Measurements from ENCODE around the gene CA12.
"Not testable (repeated sequence)": the region's sequence is repeated elsewhere in the genome, so short reads cannot be mapped to it uniquely, and the experiment has no call there.

The CA12 gene

DNA sequence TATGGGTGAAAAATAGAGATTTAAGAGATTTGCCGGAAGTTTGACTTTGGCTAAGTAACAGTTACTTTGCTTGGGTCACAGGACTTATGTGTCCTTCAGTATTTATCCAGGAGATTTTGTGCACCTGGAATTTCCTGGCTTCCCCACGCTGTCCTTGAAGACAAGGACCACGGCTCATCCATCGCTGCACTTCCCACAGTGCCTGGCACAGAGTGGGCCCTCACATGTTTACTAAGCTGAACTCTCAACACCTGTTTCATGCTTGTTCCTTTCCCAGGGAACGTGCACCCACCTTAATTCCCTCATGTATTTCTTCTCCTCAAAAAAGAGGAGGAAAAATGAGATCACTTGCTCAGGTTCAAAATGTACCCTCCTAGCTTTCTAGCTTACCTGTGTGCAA, 32.0 kb downstream of the CA12 start:
- Histone ChIP-seq H3K9me3 (ENCODE audit: control insufficient read depth in 1 of 2, low read length in 2 of 2) (no peaks in the 10 kb centered on the region), H3K9ac (ENCODE audit: low read depth in 1 of 2, low read length in 2 of 2) (no peak overlapping the region), H3K36me3 (ENCODE audit: control insufficient read depth in 1 of 2, insufficient read depth in 2 of 2, low read length in 2 of 2) (no peaks in the 10 kb centered on the region), H3K27me3 (ENCODE audit: control insufficient read depth in 1 of 2, insufficient read depth in 2 of 2, low read length in 2 of 2) (no peaks in the 10 kb centered on the region), H3K4me1 (ENCODE audit: control insufficient read depth in 1 of 2, insufficient read depth in 2 of 2, low read length in 2 of 2) (peaks cover 6 to 15% of the 10 kb centered on the region in 2 donors), H3K4me3 (ENCODE audit: low read depth in 1 of 2, low read length in 2 of 2) (no peak overlapping the region), H3K27ac (ENCODE audit: low read depth, low read length) (no peak overlapping the region)

DNA sequence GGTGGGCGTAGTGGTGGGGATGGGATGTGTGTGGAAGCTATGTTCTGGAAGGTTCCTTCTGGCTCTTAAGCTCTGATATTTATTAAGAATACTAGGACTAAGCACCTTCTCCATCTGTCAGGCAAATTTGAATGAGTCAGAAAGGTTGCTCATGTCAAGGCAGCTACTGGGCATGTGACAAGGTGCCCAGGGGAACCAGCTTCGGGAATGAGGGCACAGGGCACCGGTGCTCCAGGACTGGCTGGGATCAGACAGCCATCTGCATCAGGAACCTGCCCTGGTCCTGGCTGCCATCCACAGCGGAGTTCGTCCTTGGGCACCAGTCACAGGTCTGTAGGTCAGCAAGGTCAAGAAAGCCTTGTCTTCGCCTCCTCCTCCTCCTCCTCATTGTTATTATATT, 32.5 kb downstream of the CA12 start:
- Histone ChIP-seq H3K36me3 (ENCODE audit: control insufficient read depth in 1 of 2, insufficient read depth in 2 of 2, low read length in 2 of 2) (no peaks in the 10 kb centered on the region), H3K27me3 (ENCODE audit: control insufficient read depth in 1 of 2, insufficient read depth in 2 of 2, low read length in 2 of 2) (no peaks in the 10 kb centered on the region), H3K27ac (ENCODE audit: low read depth, low read length) (no peak overlapping the region), H3K4me1 (ENCODE audit: control insufficient read depth in 1 of 2, insufficient read depth in 2 of 2, low read length in 2 of 2) (peaks cover 6 to 10% of the 10 kb centered on the region in 2 donors), H3K9ac (ENCODE audit: low read depth in 1 of 2, low read length in 2 of 2) (no peak overlapping the region), H3K4me3 (ENCODE audit: low read depth in 1 of 2, low read length in 2 of 2) (no peak overlapping the region), H3K9me3 (ENCODE audit: control insufficient read depth in 1 of 2, low read length in 2 of 2) (no peaks in the 10 kb centered on the region)

DNA sequence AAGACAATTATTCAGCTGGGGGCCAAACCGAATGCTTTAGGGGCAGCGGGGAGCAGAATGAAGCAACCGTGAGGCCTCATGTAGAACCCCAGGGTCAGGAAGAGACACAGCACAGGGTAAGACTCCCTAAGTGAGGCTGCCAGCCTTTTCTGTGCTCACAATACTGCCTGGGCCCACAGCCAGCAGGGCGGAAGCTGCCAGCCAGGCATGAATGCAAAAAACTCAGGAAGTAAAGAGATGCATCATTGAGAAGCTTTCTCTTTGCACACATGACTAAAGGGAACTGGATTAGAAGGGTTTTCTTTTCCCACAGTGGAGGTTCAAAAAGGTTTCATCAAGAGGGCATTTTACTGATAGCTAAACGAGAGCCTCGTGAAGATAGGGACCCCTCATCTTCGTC, 33.3 kb downstream of the CA12 start:
- H3K27me3 ChIP-seq (ENCODE audit: control insufficient read depth in 1 of 2, insufficient read depth in 2 of 2, low read length in 2 of 2), result no peaks in the 10 kb centered on the region
- no peak overlapping the region for H3K27ac ChIP-seq (ENCODE audit: low read depth, low read length)
- H3K9me3 ChIP-seq (ENCODE audit: control insufficient read depth in 1 of 2, low read length in 2 of 2), result no peaks in the 10 kb centered on the region
- H3K9ac ChIP-seq (ENCODE audit: low read depth in 1 of 2, low read length in 2 of 2), result no peak overlapping the region
- H3K4me1 ChIP-seq (ENCODE audit: control insufficient read depth in 1 of 2, insufficient read depth in 2 of 2, low read length in 2 of 2), result peaks cover 0 to 3% of the 10 kb centered on the region in 2 donors
- H3K4me3 ChIP-seq (ENCODE audit: low read depth in 1 of 2, low read length in 2 of 2), result no peak overlapping the region
- H3K36me3 ChIP-seq (ENCODE audit: control insufficient read depth in 1 of 2, insufficient read depth in 2 of 2, low read length in 2 of 2), result no peaks in the 10 kb centered on the region

DNA sequence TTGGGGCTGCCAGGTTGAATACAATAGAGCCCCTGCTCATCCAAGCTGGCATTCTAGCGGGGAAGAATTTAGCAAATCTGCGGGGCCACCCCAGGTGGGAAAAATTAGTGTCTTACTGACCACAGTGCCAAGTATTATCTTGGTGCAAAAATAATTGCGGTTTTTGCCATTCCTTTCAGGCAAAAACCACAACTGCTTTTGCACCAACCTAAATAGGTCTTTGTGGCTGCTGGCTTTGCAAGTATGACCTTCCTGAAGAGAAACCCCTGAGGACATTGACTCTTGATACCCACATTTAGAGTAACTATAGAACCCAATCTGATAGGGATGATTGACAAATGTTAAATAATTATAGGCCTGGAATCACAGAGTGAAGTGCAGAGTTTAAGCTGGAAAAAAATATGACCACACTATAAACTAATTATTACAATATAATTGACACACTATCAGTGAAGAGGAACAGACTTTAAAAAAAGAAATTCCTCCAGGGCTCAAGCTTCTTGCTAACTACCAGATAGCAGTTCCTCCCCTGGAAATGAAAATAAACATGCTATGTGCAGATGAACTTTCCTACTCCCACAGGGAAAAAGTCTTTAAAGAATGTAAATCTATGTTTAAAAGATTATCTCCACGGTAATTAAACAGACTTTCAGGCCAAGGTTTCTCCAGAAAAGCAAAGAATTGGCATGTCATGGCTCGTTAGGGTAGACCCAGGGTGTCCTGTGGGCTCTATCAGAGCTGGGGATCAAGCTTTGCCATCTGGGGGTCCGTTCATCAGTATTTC, 34.4 kb downstream of the CA12 start:
- no peaks in the 10 kb centered on the region for H3K36me3 ChIP-seq (ENCODE audit: control insufficient read depth in 1 of 2, insufficient read depth in 2 of 2, low read length in 2 of 2)
- peaks cover 0 to 2% of the 10 kb centered on the region in 2 donors for H3K4me1 ChIP-seq (ENCODE audit: control insufficient read depth in 1 of 2, insufficient read depth in 2 of 2, low read length in 2 of 2)
- H3K4me3 ChIP-seq (ENCODE audit: low read depth in 1 of 2, low read length in 2 of 2), result no peak overlapping the region
- no peak overlapping the region for H3K9ac ChIP-seq (ENCODE audit: low read depth in 1 of 2, low read length in 2 of 2)
- H3K27me3 ChIP-seq (ENCODE audit: control insufficient read depth in 1 of 2, insufficient read depth in 2 of 2, low read length in 2 of 2), result no peaks in the 10 kb centered on the region
- H3K27ac ChIP-seq (ENCODE audit: low read depth, low read length), result no peak overlapping the region
- no peaks in the 10 kb centered on the region for H3K9me3 ChIP-seq (ENCODE audit: control insufficient read depth in 1 of 2, low read length in 2 of 2)

DNA sequence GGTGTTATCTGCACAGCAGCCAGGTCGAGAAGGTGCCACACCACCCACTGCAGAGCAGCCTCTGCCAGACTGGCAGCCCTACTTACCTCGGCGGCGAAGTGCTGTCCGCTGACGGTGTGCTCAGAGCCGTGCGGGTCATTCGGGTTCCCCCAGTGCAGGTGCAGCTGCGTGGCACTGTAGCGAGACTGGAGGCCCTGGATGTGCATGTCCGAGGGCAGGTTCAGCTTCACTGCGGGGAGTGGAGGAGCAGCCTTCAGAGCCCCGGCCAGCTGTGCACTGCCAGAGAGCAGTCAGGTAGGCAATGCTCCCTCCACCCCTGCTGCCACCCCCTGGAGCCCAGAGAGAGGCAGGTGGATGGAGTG, 36.3 kb downstream of the CA12 start:
- Histone ChIP-seq H3K9ac (ENCODE audit: low read depth in 1 of 2, low read length in 2 of 2) (no peak overlapping the region), H3K36me3 (ENCODE audit: control insufficient read depth in 1 of 2, insufficient read depth in 2 of 2, low read length in 2 of 2) (no peaks in the 10 kb centered on the region), H3K27ac (ENCODE audit: low read depth, low read length) (no peak overlapping the region), H3K4me1 (ENCODE audit: control insufficient read depth in 1 of 2, insufficient read depth in 2 of 2, low read length in 2 of 2) (peaks cover 0 to 2% of the 10 kb centered on the region in 2 donors), H3K4me3 (ENCODE audit: low read depth in 1 of 2, low read length in 2 of 2) (no peak overlapping the region), H3K27me3 (ENCODE audit: control insufficient read depth in 1 of 2, insufficient read depth in 2 of 2, low read length in 2 of 2) (no peaks in the 10 kb centered on the region), H3K9me3 (ENCODE audit: control insufficient read depth in 1 of 2, low read length in 2 of 2) (no peaks in the 10 kb centered on the region)

DNA sequence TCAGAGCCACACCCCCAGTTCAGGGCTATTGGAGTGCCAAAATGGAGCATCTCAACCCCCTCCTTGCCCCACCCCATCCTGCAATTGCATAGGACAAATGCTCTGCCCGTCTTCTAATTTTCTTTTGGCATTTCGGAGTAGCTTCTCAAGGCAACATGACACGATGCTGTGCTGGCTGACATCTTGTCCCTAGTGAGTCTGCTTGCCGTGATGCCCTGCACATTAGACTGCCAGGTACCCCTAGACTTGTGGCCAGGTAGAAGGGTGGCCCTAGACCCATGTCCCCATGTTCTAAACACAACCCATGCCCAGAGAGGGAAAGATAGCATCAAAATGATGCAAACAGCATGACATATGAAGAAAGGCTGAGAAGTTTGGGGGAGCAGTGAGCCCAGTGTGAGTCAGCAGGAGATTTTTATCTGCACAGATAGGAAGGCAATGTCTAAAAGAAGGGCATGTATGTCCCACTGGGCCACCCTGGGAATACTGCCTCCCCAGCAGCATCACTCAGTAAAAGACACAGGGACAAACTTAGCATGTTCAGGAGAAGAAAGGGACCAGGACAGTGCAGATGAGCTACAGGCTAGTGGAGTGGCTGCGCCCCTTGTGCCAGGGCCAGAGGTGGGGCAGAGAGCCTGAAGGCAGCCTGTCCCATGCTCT, 36.8 kb downstream of the CA12 start:
- H3K9me3 ChIP-seq (ENCODE audit: control insufficient read depth in 1 of 2, low read length in 2 of 2), result no peaks in the 10 kb centered on the region
- H3K27ac ChIP-seq (ENCODE audit: low read depth, low read length), result no peak overlapping the region

DNA sequence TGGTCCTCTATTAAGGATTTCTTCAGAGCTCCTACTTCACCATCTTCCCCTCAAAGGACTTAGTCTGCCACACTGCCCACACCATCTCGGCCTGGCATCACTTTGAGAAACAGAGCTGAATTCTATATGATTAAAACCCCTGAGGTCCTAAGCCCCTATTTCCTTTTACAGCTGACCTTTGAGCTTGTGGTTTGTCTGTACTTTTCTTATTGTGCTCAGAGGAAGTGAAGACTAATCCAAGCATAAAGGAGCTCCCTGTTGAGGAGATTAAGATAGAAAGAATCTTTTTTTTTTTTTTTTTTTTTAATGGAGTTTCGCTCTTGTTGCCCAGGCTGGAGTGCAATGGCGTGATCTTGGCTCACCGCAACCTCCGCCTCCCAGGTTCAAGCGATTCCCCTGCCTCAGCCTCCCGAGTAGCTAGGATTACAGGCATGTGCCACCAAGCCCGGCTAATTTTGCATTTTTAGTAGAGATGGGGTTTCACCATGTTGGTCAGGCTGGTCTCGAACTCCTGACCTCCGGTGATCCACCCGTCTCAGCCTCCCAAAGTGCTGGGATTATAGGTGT, 38.6 kb downstream of the CA12 start:
- not testable (repeated sequence) for H3K4me1 ChIP-seq (ENCODE audit: control insufficient read depth in 1 of 2, insufficient read depth in 2 of 2, low read length in 2 of 2); H3K9ac ChIP-seq (ENCODE audit: low read depth in 1 of 2, low read length in 2 of 2); H3K36me3 ChIP-seq (ENCODE audit: control insufficient read depth in 1 of 2, insufficient read depth in 2 of 2, low read length in 2 of 2); H3K9me3 ChIP-seq (ENCODE audit: control insufficient read depth in 1 of 2, low read length in 2 of 2); H3K27me3 ChIP-seq (ENCODE audit: control insufficient read depth in 1 of 2, insufficient read depth in 2 of 2, low read length in 2 of 2); H3K27ac ChIP-seq (ENCODE audit: low read depth, low read length); H3K4me3 ChIP-seq (ENCODE audit: low read depth in 1 of 2, low read length in 2 of 2)

More for the DNA sequence above, 36.8 kb downstream of the CA12 start:
- Histone ChIP-seq H3K4me1 (ENCODE audit: control insufficient read depth in 1 of 2, insufficient read depth in 2 of 2, low read length in 2 of 2) (peaks cover 0 to 2% of the 10 kb centered on the region in 2 donors), H3K27me3 (ENCODE audit: control insufficient read depth in 1 of 2, insufficient read depth in 2 of 2, low read length in 2 of 2) (no peaks in the 10 kb centered on the region), H3K36me3 (ENCODE audit: control insufficient read depth in 1 of 2, insufficient read depth in 2 of 2, low read length in 2 of 2) (no peaks in the 10 kb centered on the region), H3K4me3 (ENCODE audit: low read depth in 1 of 2, low read length in 2 of 2) (no peak overlapping the region), H3K9ac (ENCODE audit: low read depth in 1 of 2, low read length in 2 of 2) (no peak overlapping the region)

DNA sequence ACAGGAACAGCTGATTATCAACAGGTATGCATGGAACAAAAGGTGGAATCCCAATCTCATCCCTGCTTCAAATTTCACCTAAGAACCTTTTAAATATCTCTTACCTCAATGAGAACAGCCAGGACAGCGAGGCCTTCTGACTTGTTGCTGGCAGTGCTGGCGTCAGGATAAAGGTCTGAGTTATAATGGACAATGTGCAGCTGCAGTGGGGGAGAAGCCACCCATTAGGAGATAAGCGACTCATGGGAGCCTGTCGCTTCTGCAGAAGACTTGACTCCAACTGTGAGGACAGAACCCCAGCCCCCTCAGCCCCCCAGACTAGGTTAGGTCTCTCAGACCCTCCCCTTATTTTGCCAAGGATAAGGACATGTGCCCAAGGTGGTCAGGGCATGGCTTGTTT, 39.7 kb downstream of the CA12 start:
- H3K4me1 ChIP-seq (ENCODE audit: control insufficient read depth in 1 of 2, insufficient read depth in 2 of 2, low read length in 2 of 2), result no peaks in the 10 kb centered on the region
- no peaks in the 10 kb centered on the region for H3K9me3 ChIP-seq (ENCODE audit: control insufficient read depth in 1 of 2, low read length in 2 of 2)
- H3K27me3 ChIP-seq (ENCODE audit: control insufficient read depth in 1 of 2, insufficient read depth in 2 of 2, low read length in 2 of 2), result no peaks in the 10 kb centered on the region
- H3K27ac ChIP-seq (ENCODE audit: low read depth, low read length), result no peak overlapping the region
- no peaks in the 10 kb centered on the region for H3K36me3 ChIP-seq (ENCODE audit: control insufficient read depth in 1 of 2, insufficient read depth in 2 of 2, low read length in 2 of 2)
- no peak overlapping the region for H3K9ac ChIP-seq (ENCODE audit: low read depth in 1 of 2, low read length in 2 of 2)
- no peak overlapping the region for H3K4me3 ChIP-seq (ENCODE audit: low read depth in 1 of 2, low read length in 2 of 2)

DNA sequence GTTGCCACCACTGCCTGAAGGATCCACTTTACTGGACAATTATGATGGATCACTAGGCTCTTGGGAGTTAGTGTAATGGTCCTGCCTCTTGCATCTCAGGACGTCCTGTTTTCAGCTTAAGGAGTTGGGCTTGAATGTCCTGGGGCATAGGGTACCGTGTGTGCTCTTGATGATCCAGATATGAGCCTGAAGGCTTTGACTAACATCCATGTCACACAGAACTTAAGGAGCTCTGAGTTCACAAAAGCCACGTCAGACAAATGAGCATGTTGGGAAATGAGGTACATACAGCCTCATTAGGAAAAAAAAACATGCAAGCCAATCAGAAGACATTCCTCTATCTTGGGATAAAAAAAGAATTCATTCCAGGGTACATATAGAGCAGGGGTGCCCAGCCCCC, 40.8 kb downstream of the CA12 start:
- Histone ChIP-seq H3K36me3 (ENCODE audit: control insufficient read depth in 1 of 2, insufficient read depth in 2 of 2, low read length in 2 of 2) (no peaks in the 10 kb centered on the region), H3K27me3 (ENCODE audit: control insufficient read depth in 1 of 2, insufficient read depth in 2 of 2, low read length in 2 of 2) (no peaks in the 10 kb centered on the region), H3K4me1 (ENCODE audit: control insufficient read depth in 1 of 2, insufficient read depth in 2 of 2, low read length in 2 of 2) (no peaks in the 10 kb centered on the region), H3K4me3 (ENCODE audit: low read depth in 1 of 2, low read length in 2 of 2) (no peak overlapping the region), H3K27ac (ENCODE audit: low read depth, low read length) (no peak overlapping the region), H3K9ac (ENCODE audit: low read depth in 1 of 2, low read length in 2 of 2) (no peak overlapping the region), H3K9me3 (ENCODE audit: control insufficient read depth in 1 of 2, low read length in 2 of 2) (no peaks in the 10 kb centered on the region)

DNA sequence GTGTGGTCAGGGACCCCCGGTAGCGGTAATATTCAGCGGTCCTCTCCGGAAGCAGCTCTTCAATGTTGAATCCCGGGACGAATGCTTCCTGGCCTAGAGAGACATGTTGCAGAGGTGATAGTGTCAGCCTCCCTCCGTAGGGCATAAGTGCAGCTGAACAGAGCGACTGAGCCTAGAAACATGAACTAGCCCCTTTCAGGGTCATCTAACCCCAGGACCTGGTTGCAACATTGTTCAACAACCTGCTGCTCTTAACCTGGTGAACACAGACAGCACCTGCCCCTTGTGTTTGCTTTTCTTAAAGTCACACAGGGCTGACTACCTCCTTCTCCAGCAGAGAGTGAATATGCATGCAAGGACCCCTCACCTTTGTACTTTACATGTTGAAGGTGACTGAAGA, 41.3 kb downstream of the CA12 start:
- no peaks in the 10 kb centered on the region for H3K36me3 ChIP-seq (ENCODE audit: control insufficient read depth in 1 of 2, insufficient read depth in 2 of 2, low read length in 2 of 2)
- no peak overlapping the region for H3K27ac ChIP-seq (ENCODE audit: low read depth, low read length)
- H3K27me3 ChIP-seq (ENCODE audit: control insufficient read depth in 1 of 2, insufficient read depth in 2 of 2, low read length in 2 of 2), result no peaks in the 10 kb centered on the region
- H3K9ac ChIP-seq (ENCODE audit: low read depth in 1 of 2, low read length in 2 of 2), result no peak overlapping the region
- no peak overlapping the region for H3K4me3 ChIP-seq (ENCODE audit: low read depth in 1 of 2, low read length in 2 of 2)
- H3K9me3 ChIP-seq (ENCODE audit: control insufficient read depth in 1 of 2, low read length in 2 of 2), result no peaks in the 10 kb centered on the region
- no peaks in the 10 kb centered on the region for H3K4me1 ChIP-seq (ENCODE audit: control insufficient read depth in 1 of 2, insufficient read depth in 2 of 2, low read length in 2 of 2)
